ENCODE measurements around the gene ENAM. TPM values are rescaled to one million over a fixed set of nuclear protein-coding genes. Genes with fewer than 3 reads are reported as not detected.

Gene ENAM
- total RNA-seq, 3 donors from 2014 or later = not detected

GRCh38 chr4:70674191-70674590, 45.6 kb downstream of the ENAM start:
- DNase-seq = no peak
- no peak for ATAC-seq
- TF ChIP-seq, protein P1, sequence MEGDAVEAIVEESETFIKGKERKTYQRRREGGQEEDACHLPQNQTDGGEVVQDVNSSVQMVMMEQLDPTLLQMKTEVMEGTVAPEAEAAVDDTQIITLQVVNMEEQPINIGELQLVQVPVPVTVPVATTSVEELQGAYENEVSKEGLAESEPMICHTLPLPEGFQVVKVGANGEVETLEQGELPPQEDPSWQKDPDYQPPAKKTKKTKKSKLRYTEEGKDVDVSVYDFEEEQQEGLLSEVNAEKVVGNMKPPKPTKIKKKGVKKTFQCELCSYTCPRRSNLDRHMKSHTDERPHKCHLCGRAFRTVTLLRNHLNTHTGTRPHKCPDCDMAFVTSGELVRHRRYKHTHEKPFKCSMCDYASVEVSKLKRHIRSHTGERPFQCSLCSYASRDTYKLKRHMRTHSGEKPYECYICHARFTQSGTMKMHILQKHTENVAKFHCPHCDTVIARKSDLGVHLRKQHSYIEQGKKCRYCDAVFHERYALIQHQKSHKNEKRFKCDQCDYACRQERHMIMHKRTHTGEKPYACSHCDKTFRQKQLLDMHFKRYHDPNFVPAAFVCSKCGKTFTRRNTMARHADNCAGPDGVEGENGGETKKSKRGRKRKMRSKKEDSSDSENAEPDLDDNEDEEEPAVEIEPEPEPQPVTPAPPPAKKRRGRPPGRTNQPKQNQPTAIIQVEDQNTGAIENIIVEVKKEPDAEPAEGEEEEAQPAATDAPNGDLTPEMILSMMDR (IDR thresholded peaks at IDR 0.05) = no peak
- Histone ChIP-seq H3K9me3 (no peaks in the 10 kb centered on the region), H3K4me3 (no peak overlapping the region), H3K36me3 (ENCODE audit: low read depth) (no peaks in the 10 kb centered on the region), H3K4me1 (ENCODE audit: low read depth) (no peaks in the 10 kb centered on the region)
- intact Hi-C loops (cut with DNase I, micrococcal nuclease) = no loop called here

GRCh38 chr4:70674731-70675130, 46.2 kb downstream of the ENAM start:
- no peak for ATAC-seq

DNA sequence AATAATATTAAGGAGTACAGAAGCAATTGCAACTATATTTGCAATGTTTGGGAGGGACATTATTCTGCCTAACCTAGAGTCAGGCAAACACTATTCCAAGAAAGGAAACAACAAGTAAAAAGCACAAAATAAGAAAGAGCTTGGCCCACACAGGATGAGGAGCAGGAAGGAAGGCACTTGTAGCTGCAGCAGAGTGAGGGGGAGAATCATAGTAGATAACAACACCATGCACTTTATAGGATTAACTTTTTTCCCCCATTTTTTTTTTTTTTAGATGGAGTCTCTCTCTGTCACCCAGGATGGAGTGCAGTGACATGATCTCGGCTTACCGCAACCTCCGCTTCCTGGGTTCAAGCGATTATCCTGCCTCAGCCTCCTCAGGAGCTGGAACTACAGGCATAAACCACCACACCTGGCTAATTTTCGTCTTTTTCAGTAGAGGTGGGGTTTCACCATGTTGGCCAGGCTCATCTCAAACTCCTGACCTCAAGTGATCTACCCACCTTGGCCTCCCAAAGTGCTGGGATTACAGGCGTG, 48.1 kb downstream of the ENAM start:
- no peaks in the 10 kb centered on the region for H3K4me1 ChIP-seq (ENCODE audit: low read depth)
- ATAC-seq (no peak), DNase-seq (no peak)
- H3K9me3 ChIP-seq = no peaks in the 10 kb centered on the region
- no peak overlapping the region for H3K4me3 ChIP-seq
- intact Hi-C loops (cut with DNase I, micrococcal nuclease) = no loop called here
- TF ChIP-seq, protein P1 (IDR thresholded peaks at IDR 0.05) = no peak
- H3K36me3 ChIP-seq (ENCODE audit: low read depth) = no peaks in the 10 kb centered on the region

More at GRCh38 chr4:70674731-70675130, 46.2 kb downstream of the ENAM start:
- TF ChIP-seq, protein P1 (IDR thresholded peaks at IDR 0.05) = no peak
- intact Hi-C loops (cut with DNase I, micrococcal nuclease) = no loop called here
- no peaks in the 10 kb centered on the region for H3K36me3 ChIP-seq (ENCODE audit: low read depth)
- H3K4me1 ChIP-seq (ENCODE audit: low read depth) = no peaks in the 10 kb centered on the region
- no peak for DNase-seq
- no peaks in the 10 kb centered on the region for H3K9me3 ChIP-seq
- no peak overlapping the region for H3K4me3 ChIP-seq

- TF ChIP-seq, protein P1 (IDR thresholded peaks at IDR 0.05) = no peak
- ATAC-seq = no peak
- H3K4me3 ChIP-seq = no peak overlapping the region
- H3K9me3 ChIP-seq = no peaks in the 10 kb centered on the region
- intact Hi-C loops (cut with DNase I, micrococcal nuclease) = no loop called here
- H3K4me1 ChIP-seq (ENCODE audit: low read depth) = no peaks in the 10 kb centered on the region
- no peak for DNase-seq
- no peaks in the 10 kb centered on the region for H3K36me3 ChIP-seq (ENCODE audit: low read depth)
Observed at GRCh38 chr4:70678383-70678999, 49.9 kb downstream of the ENAM start.

DNA sequence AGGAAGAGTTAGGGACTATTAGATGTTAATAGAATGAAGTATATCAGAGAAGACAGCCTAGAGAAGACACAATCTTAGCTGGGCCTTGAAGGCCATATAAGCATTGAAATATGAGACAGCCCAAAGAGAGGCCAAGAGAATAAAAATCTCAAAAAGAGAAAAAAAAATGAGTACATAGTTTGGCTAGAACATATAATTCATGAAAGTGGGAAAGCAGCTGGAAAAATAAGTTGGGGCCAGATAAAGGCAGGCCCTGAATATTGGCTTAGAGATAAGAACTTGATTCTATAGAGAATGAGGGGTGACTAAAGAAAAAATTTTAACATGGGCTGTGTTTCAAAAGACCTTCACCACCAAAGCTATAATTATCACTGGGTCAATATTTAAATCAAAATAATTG, 52.4 kb downstream of the ENAM start:
- H3K4me3 ChIP-seq = no peak overlapping the region
- intact Hi-C loops (cut with DNase I, micrococcal nuclease) = no loop called here

More for the DNA sequence above, 52.4 kb downstream of the ENAM start:
- Histone ChIP-seq H3K9me3 (no peaks in the 10 kb centered on the region), H3K4me1 (ENCODE audit: low read depth) (no peaks in the 10 kb centered on the region), H3K36me3 (ENCODE audit: low read depth) (no peaks in the 10 kb centered on the region)
- ATAC-seq (no peak), DNase-seq (no peak)
- TF ChIP-seq, protein P1 (IDR thresholded peaks at IDR 0.05) = no peak
